CD4-positive, alpha-beta T cell treated with Interleukin-10 for 1 hour (primary cell): ENCODE results near the gene PRDM16.

Experiments used
- DNase-seq: peaks from one replicate; pipeline ENCODE4 v3.0.0-alpha.2; 2020

PRDM16 gene

DNA sequence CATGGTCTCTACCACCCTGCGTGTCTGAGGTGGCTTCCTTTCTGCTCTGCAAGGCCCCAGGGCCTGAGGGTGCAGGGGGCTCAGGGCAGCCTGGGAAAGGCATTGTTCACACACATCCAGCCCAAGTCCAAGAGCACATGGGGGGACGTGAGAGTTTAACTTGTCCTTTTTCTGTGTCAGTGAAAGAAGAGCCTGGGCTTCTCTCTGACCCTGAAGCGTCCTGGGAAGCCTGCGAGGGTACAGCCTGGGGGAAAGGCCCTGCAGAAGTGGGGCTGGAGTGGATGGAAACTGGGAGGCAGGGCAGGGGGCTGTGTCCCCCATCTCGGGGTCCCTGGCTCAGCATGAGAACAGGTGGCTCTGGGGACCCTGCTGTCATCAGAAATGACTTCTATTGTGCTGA, 181.6 kb downstream of the PRDM16 start:
- no peak for DNase-seq

DNA sequence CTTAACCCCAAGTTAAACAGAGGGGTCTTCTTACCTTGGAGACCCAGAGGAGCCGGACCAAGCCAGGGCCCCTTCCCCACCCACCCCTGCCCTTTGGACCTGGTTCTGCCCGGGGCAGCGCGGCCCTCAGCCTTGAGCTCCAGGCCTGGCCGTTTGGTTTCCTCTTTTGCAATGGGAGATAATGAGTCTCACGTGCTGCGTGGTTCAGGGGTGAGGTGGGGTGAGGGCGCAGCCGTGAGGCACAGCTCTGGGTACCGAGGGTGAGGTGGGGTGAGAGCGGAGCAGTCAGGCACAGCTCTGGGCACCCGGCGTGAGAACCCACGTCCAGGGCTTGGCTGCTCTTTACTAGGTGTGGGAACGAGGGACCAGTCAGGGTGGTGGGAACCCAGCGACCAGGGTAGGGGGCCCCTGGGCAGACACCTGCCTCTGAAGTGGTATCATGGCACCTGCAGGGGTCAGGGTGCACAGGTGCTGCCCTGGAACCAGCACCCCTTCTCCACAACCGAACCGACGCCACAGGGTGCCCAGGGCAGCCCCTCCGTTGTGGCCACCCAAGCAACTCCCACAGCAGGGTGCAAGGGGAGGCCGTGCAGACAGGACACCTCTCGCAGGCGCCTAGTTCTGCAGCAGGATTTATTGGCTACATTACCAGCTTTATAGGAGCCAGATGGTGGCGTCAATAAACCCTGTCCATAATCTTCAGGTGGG, 182.2 kb downstream of the PRDM16 start:
- no peak for DNase-seq

DNA sequence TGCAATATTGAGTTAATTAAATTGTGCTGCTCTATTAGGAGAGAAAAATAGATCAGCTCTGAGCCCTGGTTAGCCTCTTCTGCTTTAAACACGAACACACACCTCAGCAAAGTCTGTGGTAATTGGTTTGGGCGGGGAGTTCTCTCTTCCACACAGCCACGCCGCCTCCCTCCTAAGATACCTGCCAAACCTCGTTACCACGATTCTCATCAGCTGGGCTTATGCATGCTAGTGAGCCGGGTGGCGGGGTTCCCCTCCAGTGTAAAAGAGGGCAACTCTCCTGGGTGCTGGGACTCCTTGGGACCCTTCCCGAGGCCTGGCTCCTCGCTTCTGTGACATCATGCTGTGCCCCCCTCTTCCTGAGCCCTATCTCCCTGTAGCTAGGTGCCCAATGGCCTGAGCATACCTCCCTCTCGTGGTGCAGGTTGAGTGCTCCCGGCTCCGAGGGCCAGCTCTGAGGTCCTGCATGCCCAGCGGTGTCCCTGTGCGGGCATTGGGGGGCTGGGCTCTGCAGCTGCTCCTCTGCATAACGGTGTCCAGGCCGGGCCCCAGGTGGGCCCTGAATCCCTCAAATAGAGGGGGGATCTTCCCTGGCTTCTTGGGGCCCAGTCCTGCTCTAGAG, 182.9 kb downstream of the PRDM16 start:
- no peak for DNase-seq

DNA sequence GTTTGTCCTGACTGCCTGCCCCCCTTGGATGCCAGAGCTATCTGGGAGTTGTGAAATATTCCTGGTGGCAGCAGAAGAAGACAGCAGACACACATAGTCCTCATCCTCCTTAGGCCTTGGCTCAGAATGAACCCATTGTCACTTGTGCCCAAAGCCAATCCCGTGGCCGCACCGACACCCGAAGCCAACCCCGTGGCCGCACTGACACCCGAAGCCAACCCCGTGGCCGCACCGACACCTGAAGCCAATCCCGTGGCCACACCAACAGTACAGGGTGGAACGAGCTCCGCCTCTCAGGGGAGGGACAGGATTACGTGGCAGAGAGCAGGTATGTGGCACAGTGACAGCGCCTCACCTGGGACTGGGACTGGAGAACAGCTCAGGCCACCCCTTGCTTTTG, 186.7 kb downstream of the PRDM16 start:
- no peak for DNase-seq

- no peak for DNase-seq
Measured at GRCh38 chr1:3257788-3258187, 188.8 kb downstream of the PRDM16 start.

DNA sequence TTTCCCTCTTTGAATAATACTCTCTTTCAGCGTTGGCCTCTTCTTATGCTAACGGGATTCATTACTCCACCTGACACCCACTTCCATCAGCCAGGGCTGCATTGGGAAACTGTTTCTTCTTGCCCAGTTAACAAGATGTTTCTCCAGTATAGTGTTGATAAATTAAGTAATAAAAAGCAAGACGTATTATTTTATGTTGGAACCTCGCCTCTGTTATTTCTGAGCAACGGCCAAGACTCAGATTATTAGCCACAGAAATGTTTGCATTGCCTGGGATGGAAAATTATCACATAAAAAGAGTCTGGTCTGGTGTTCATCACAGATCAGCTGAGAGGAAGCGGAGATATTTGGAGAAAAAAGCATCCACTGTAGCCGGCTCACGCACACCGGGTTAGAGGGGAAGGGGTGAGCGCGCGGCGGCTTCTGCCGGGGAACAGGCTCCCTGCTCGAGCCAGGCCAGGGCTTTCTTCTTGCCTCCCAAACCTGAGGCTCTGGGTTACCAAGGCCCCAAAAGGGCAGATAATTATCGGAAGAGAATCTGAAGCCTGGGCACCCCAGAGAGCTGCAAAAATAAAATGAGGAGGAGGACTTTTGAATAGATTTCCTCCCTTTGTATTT, 189.5 kb downstream of the PRDM16 start:
- no peak for DNase-seq

DNA sequence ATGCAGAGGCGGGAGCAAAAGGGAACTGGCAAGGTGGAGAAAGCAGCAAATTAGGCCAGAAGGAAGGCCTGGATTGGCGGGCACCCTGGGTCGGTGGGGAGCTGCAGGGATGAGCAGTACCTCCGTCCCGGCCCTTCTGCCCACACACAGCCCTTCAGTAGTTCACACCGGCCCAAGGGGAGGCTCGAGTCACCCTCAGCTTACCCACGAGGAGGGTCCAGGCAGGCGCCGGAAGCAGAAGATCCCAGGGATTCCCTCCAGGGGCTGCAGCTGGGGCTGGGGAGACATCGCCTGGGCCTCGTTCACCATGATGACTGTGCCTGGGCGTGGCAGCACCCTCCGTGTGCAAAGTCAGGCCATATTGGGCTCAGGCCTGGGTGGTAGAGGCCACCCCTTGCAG, 190.0 kb downstream of the PRDM16 start:
- DNase-seq = no peak

- no peak for DNase-seq
Measured at GRCh38 chr1:3261007-3261968, 192.3 kb downstream of the PRDM16 start.

GRCh38 chr1:3261969-3262579, 193.1 kb downstream of the PRDM16 start:
- DNase-seq = no peak

GRCh38 chr1:3262681-3263286, 193.8 kb downstream of the PRDM16 start:
- DNase-seq = no peak

DNA sequence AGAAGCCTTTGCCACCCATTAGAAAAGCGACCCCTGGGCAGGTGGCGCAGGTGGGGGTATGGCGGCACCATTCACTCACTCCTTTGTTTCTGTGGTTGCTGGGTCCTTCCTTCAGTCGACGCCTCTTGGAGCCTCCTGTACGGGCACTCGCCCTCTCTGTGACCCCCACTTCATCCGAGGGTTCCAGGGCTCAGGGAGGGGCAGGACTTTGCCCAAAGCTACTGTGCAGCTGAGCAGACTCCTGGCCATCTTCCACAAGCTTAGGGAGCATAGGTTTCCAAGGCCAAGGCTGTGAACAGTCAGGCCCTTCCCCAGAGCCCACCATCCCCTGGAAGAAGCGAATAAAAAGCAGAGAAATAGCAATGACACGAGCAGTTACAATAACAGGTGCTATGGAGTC, 194.8 kb downstream of the PRDM16 start:
- DNase-seq = no peak

GRCh38 chr1:3264456-3264855, 195.5 kb downstream of the PRDM16 start:
- DNase-seq = no peak

- no peak for DNase-seq
Measured at GRCh38 chr1:3265835-3266805, 197.1 kb downstream of the PRDM16 start.

DNA sequence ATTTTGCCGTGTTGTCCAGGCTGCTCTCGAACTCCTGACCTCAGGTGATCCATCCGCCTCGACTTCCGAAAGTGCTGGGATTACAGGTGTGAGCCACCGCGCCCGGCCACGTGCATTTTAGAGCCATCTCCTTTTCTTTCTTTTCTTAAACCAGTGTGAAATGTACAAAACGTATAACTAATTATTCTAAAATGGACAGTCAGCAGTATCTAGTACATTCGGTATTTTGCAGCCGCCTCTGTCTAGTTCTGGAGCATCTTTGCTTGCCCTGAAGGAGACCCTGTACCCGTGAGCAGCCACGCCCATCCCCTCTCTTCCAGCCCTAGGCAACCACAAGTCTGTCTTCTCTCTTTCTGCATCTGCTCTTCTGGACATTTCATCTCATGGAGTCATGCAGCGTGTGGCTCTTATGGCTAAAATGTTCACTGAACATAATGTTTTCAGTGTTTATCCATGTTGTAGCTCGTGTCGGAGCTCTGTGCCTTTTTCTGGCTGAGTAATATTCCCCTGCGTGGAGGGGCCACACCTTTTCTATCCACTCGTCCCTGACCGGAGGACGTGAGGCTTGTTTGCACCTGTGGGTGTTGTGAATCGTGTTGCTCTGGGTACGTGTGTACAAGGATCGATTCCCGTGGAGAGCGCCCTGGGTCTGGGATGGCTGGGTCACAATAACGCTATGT, 198.0 kb downstream of the PRDM16 start:
- DNase-seq = no peak

DNA sequence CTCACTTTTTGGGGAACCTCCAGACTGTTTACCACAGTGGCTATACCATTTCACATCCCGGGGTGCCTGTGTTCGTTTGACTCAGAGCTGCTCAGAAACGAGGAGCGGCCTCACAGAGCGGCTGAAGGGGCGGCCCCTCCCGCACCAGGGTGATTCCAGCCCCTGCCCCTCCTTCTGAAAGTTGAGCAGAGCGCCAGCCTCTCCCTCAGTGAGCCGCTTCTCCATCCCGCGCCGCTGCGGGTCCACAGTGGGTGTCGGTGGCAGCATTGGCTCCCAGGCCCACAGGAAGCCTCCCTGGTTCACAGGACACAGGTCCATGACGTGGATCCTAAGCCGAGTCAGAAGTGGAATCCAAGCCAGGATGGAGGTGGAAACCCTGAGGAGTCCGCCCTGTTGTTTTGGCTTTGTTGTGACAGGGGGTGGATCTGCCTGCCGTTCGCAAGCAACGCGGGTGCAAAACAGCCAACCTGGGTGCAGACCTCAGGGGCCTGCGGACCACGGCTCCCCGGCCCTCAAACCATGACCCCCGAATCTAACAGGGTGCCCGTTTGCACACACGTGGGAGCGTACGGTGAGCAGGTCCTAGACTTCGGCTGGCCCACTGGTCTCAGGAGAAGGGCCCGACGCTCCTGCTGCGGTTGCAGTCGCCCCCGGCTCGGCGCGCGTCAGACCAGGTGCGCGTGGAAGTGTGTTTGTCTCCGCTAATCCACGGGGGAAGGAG, 198.7 kb downstream of the PRDM16 start:
- no peak for DNase-seq

GRCh38 chr1:3268281-3268680, 199.3 kb downstream of the PRDM16 start:
- no peak for DNase-seq

DNA sequence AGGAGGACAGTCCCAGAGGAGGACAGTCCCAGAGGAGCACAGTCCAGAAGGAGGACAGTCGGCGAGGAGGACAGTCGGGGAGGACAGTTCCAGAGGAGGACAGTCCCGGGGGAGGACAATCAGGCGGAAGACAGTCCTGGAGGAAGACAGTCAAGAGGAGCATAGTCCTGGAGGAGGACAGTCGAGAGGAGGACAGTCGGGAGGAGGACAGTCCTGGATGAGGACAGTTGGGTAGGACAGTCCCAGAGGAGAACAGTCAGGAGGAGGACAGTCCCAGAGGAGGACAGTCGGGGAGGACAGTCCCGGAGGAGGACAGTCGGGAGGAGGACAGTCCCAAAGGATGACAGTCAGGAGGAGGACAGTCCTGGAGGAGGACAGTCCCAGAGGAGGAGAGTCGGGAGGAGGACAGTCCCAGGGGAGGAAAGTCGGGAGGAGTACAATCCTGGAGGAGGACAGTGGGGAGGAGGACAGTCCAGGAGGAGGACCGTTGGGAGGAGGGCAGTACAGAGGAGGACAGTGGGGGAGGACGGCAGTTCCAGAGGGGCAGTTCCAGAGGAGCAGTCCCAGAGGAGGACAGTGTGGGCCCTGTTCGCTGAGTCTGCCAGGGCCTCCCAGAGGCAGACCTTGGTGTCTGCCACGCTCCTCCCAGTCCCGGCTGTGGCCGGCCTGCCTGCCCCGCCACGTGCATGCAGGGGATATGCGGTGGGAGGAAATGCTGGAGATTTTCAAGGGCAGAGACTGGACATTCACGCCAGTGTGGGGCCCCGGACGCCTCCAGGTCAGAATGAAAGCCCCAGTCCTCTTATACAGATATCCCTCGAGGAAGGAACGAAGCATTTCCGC, 201.6 kb downstream of the PRDM16 start:
- DNase-seq = no peak

DNA sequence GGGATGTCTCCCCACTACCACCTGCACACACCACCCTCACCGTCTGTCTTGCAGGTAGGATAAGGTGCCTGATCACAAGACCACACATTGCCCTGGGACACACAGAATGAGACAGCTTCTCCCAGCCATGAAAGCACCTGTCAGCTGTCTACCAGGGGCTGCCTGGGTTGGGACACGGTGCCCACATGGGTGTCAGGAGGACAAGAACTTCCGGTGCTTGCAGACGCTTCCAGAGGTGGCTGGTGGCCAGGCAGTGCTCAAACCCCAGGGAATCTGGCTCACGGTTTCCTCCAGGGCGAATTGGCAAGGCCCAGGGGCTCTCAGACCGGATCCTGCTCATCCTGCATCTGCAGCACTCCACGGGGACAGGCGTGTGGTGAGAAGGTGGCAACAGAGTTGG, 202.9 kb downstream of the PRDM16 start:
- no peak for DNase-seq
